Colon (tissue), 2 donors: ENCODE measurements around the gene CD34.

Experiments
- FAIRE-seq: peaks from 2 replicates; lab custom pipeline; 2012; peaks lifted over from hg19 to GRCh38; lab: Jason Lieb, UNC
- donor health status: control.
- donor health status: control.

CD34 gene

DNA sequence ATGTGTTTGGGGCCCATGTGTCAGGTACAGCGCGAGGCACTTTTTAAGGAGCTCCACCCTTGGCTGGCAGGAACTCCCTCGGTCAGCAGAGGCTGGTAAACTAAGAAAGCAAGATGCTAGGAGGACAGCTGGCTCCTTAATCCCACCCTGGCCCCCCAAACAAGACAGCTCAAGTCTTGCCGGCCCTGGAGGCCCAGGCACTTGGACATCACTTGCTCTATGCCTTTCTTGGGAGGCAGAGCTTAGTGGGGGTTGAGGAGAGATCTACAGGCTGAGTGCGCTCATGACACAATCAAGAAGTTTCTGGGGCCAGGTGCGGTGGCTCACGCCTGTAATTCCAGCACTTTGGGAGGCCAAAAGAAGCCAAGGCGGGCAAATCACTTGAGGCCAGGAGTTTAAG is 78.1 kb downstream of the CD34 start:
- FAIRE-seq: no peak

- no peak for FAIRE-seq
Measured at GRCh38 chr1:207831517-207832327, 79.2 kb downstream of the CD34 start.
